Myocyte (in vitro differentiated cells): ENCODE measurements around the gene DLGAP1. TPM values are rescaled to one million over a fixed set of nuclear protein-coding genes. Genes with fewer than 3 reads are reported as not detected.
"Not testable (repeated sequence)": the region's sequence is repeated elsewhere in the genome, so short reads cannot be mapped to it uniquely, and the experiment has no call there.

Source experiments
- DNase-seq: peaks from one replicate; pipeline ENCODE4 v3.0.0-alpha.2; 2012; ENCODE audit warnings: low read depth
- total RNA-seq: library from RNA; depleted of rRNA; stranded (reverse); fragments of >200 nt; gene quantifications from 2 replicates; pipeline ENCODE4 v1.2.3, GENCODE V29; 2014

DLGAP1 gene
- total RNA-seq, 1 donor from 2014 or later: 0.75 TPM

- no peak for DNase-seq
These were observed 162.4 kb downstream of the DLGAP1 start for GRCh38 chr18:4292696-4293095.

GRCh38 chr18:4287340-4287739 is 167.8 kb downstream of the DLGAP1 start:
- not testable (repeated sequence) for DNase-seq

- DNase-seq: no peak
These were observed 168.9 kb downstream of the DLGAP1 start for GRCh38 chr18:4286256-4286655.

- DNase-seq: no peak
These were observed 169.6 kb downstream of the DLGAP1 start for GRCh38 chr18:4285525-4285924.

GRCh38 chr18:4284528-4284927 is 170.6 kb downstream of the DLGAP1 start:
- DNase-seq: no peak

GRCh38 chr18:4283746-4284291 is 171.3 kb downstream of the DLGAP1 start:
- DNase-seq: no peak

GRCh38 chr18:4282954-4283353 is 172.2 kb downstream of the DLGAP1 start:
- DNase-seq: no peak

GRCh38 chr18:4276953-4277585 is 178.0 kb downstream of the DLGAP1 start:
- no peak for DNase-seq

- no peak for DNase-seq
These were observed 183.2 kb downstream of the DLGAP1 start for GRCh38 chr18:4271952-4272351.

- DNase-seq: no peak
These were observed 184.1 kb downstream of the DLGAP1 start for GRCh38 chr18:4270988-4271387.

GRCh38 chr18:4270016-4270415 is 185.1 kb downstream of the DLGAP1 start:
- DNase-seq: no peak

- no peak for DNase-seq
These were observed 187.5 kb downstream of the DLGAP1 start for GRCh38 chr18:4267641-4268040.

GRCh38 chr18:4264347-4264791 is 190.7 kb downstream of the DLGAP1 start:
- no peak for DNase-seq

GRCh38 chr18:4260107-4260506 is 195.0 kb downstream of the DLGAP1 start:
- DNase-seq: no peak

- no peak for DNase-seq
These were observed 198.2 kb downstream of the DLGAP1 start for GRCh38 chr18:4256766-4257417.

GRCh38 chr18:4254840-4255239 is 200.3 kb downstream of the DLGAP1 start:
- no peak for DNase-seq

- no peak for DNase-seq
These were observed 202.3 kb downstream of the DLGAP1 start for GRCh38 chr18:4252829-4253228.

- no peak for DNase-seq
These were observed 203.2 kb downstream of the DLGAP1 start for GRCh38 chr18:4251873-4252272.

GRCh38 chr18:4251206-4251605 is 203.9 kb downstream of the DLGAP1 start:
- DNase-seq: no peak

- no peak for DNase-seq
These were observed 205.0 kb downstream of the DLGAP1 start for GRCh38 chr18:4250141-4250540.

GRCh38 chr18:4248686-4249085 is 206.4 kb downstream of the DLGAP1 start:
- no peak for DNase-seq

GRCh38 chr18:4246374-4246773 is 208.7 kb downstream of the DLGAP1 start:
- no peak for DNase-seq

GRCh38 chr18:4245456-4245855 is 209.7 kb downstream of the DLGAP1 start:
- no peak for DNase-seq
